NOMO-1 (cell line): ENCODE measurements around the gene RILPL1.
A peak's percentile ranks its signal among the peaks of the same experiment; 100 is the strongest.
"Not testable (repeated sequence)": the region's sequence is repeated elsewhere in the genome, so short reads cannot be mapped to it uniquely, and the experiment has no call there.

Source experiments
- DNase-seq, 2 experiments: peaks; one replicate each; lab custom pipeline; 2025; ENCODE audit not compliant: unreplicated experiment in 2 of 2; lab: John Stamatoyannopoulos, UW

Gene RILPL1

GRCh38 chr12:123498126-123498825 is 35.2 kb downstream of the RILPL1 start:
- DNase-seq, result no peak

DNA sequence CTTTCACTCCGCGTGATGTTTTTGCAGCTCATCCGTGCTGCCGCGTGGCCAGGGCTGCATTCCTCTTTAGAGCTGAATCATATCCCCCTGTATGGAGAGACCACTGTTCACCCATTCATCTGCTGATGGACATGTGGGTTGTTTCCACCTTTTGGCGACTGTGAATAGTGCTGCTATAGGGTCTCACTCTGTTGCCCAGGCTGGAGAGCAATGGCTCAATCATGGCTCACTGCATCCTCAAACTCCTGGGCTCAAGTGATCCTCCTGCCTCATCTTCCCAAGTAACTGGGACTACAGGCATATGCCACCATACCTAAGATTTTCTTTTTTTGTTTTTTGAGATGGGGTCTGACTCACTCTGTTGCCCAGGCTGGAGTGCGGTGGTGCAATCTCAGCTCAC is 36.5 kb downstream of the RILPL1 start:
- no peak for DNase-seq

GRCh38 chr12:123494124-123494851 is 39.2 kb downstream of the RILPL1 start:
- DNase-seq, result no peak

GRCh38 chr12:123492339-123493039 is 41.0 kb downstream of the RILPL1 start:
- DNase-seq, result peak in 1 of 2 experiments; percentile 67

DNA sequence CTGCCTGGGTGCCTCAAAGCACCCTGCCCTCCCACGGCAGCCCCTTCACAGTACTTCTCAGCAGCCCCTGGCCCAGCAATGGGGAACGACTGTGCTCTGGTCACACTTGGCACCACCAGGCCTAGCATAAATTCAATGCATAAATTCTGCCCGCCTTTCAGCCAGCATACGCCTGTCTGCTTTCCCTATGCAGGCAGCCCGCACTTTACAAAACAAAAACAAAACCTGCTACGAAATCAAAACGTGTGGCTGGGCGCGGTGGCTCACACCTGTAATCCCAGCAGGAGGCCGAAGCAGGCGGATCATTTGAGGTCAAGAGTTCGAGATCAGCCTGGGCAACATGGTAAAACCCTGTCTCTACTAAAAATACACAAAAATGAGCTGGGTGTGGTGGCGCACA is 42.0 kb downstream of the RILPL1 start:
- DNase-seq, result no peak

DNA sequence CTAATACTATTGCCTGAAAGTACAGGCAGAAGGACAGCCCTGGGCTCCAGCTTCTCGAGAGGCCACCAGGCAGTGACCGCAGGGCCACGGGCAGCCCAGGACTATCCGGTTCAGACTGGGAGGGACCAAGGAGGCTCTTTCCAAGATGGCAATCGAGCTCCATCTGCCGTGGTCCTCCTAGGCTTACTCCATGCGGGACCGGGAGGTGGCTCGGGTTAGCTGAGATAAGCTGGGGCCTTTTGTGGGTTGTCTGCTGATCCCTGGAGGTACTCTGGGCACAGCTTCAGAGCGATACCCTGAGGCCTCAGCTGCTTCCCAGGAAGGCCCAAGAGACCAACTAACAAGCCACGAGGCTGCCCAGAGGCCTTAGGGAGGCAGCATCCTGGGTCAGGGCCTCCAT is 42.5 kb downstream of the RILPL1 start:
- DNase-seq, result no peak

GRCh38 chr12:123490089-123490488 is 43.4 kb downstream of the RILPL1 start:
- no peak for DNase-seq

DNA sequence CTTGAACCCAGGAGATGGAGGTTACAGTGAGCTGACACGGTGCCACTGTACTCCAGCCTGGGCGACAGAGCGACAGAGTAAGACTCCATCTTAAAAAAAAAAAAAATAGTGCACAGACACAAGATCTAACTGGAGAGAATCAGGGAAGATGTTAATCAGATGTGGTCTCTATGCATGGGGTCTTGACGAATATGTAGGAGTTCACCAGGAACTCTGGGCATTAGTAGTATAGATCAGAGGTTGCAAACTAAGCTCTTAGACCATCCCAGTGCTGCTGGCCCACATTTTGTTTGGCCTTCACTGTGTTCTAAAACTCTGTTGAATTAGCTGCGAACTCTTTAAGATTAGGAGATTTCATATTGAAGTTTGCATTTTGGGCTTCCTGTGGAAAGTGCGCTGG is 43.9 kb downstream of the RILPL1 start:
- DNase-seq, result no peak

GRCh38 chr12:123488539-123489230 is 44.8 kb downstream of the RILPL1 start:
- no peak for DNase-seq

- no peak for DNase-seq
Observed at GRCh38 chr12:123487428-123487827, 46.1 kb downstream of the RILPL1 start.

DNA sequence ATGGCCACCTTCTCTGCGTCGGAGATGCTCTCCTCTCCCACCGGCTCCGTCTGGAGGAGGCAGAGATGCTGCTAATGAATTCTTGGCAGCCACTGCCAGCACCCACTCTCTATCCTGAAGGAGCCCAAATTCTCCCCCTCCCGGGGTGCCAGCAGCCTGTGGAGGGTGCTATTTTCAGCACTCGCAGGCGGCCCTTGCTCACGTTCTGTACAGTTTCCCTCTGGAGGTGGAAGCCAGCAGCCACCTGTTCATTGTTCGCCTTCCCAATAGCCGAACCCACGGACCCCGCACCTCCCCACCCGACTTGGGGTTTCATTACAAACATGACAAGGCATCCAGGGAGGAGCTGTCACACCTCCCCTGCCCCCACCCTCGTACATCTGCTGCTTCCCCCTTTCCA is 47.8 kb downstream of the RILPL1 start:
- no peak for DNase-seq

- no peak for DNase-seq
Observed at GRCh38 chr12:123483602-123484248, 49.8 kb downstream of the RILPL1 start.

DNA sequence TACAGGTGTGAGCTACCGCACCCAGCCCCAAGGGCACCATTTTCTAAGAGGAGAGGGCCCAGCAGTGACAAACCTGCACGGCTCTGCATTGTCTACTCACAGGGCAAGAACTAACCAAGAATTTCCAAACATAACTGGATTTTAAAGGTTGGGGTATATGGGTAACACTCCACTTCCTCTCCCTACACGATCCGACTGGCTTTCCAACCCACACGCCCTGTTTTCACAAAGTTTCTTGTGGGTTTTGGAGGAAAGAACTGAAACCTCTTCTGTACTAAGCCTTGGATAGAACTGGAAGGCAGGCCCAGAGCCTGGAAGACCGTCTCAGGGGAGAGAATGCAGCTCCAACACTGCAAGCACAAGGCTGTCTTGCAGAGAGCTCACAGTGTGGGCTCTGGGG is 50.6 kb downstream of the RILPL1 start:
- DNase-seq, result no peak

DNA sequence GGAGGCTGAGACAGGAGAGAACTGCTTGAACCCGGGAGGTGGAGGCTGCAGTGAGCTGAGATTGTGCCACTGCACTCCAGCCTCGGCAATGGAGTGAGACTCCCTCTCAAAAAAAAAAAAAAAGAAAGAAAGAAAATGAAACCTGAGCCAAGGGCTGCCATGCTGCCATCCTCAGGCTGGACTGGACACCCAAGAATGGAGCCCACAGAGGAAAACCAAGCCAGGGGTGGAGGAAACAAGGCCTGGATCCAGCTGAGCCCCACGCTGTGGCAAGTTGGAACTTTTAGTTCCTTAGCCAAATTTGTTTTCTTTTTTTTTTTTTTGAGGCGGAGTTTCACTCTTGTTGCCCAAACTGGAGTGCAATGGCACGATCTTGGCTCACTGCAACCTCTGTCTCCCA is 52.3 kb downstream of the RILPL1 start:
- DNase-seq, result not testable (repeated sequence)

DNA sequence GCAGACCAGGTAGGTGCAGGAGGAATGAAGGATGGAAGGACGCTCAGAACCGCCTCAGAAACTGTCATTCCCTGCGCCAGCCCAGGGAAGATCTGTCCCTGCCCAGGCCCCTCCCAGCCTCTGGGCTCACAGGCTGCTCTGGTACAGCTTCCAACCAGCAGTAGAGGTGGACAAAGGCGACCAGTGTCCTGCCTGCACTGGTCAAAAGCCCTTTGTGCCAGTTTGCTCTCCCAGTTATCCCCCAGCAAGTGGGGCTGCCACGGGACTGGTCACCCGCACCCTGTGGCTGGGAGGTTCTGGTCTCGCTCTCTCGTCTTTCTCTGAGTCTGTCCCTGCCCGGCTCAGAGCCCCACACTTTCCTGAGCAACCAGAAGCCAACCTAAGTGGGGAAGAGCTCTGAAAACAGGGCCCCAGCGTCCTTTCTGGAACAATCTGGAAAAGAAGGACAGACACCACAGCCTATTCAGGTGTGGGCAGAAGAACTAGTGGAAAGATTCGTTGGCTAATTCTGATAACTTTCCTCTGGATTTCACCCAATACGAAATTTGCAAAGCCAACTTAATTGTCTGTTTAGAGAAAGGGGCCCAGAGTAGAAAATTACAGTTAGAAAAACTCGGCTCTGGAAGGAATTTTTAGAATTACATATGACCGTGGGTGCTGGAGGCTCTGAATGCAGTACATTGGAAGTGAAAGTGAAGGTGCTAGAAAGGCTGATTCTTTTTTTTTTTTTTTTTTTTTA is 53.9 kb downstream of the RILPL1 start:
- DNase-seq, result no peak

GRCh38 chr12:123478762-123479161 is 54.8 kb downstream of the RILPL1 start:
- no peak for DNase-seq

GRCh38 chr12:123478069-123478468 is 55.5 kb downstream of the RILPL1 start:
- DNase-seq, result no peak

DNA sequence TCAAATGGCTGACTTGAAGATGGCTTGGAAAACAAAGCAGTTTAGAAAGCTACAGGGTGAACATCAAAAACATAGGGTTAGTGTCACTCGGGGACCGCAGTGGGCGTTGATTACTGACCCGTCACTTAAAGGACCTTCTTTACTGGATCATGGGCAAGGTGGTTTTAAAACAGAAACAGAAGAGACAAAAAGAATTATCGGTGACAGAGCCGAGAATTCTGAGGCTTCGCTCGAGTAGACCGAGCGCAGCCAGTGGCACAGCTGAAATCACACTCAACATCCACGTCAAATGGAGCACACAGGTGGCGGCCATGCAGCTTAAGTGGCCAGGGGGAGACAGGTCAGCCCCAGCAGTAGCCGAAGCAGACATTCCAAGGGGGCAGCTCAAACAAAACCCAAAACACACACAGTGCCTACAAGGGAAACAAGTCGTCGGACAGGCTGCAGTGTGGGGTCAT is 58.2 kb downstream of the RILPL1 start:
- no peak for DNase-seq

DNA sequence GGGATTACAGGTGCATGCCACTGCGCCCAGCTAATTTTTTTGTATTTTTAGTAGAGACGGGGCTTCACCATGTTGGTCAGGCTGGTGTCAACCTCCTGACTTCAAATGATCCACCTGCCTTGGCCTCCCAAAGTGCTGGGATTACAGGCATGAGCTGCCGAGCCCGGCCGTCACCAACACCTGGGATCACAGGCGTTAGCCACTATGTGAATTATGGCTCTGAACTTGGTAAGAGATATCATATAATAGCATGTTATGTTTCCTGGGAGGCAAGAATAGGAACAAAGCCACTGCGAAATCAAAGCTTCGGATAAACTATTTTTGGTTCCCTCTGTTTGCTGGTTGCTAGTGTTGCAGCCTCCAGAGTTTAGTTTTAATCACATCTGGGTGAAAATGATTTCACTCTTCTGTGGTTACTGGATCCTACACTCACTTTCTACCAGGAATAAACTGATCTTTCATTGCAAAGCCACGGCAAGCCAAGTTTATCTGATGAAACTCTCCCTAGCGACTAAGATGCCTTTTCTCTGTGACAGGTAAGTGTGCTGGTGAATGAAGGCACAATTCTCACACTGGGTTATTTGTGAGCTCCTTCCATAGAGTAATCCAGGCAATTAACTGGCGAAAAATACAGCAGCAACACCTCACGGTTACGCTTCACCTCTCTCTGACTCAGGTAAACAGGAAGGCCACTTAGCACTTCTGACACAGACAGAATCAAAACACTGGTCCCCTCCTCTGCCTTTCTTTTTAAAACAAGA is 58.9 kb downstream of the RILPL1 start:
- no peak for DNase-seq
